Astrocyte (in vitro differentiated cells and primary cell): ENCODE data around the gene ING4. TPM values are rescaled to one million over a fixed set of nuclear protein-coding genes. Genes with fewer than 3 reads are reported as not detected.

Source experiments
- DNase-seq: peaks from one replicate; pipeline ENCODE4 v3.0.0-alpha.2; 2010; ENCODE audit warnings: low read depth
- FAIRE-seq: peaks from 2 replicates; lab custom pipeline; 2011; peaks lifted over from hg19 to GRCh38; lab: Jason Lieb, UNC
- H2AFZ ChIP-seq: 2 replicates; pipeline ENCODE4 v1.6.0; 2012; ENCODE audit warnings: low read depth, low read length, inconsistent platforms
- H3K27ac ChIP-seq: 2 replicates; pipeline ENCODE4 v1.5.1; 2011; ENCODE audit warnings: low read depth, low read length, inconsistent platforms
- H3K27me3 ChIP-seq: 2 replicates; pipeline ENCODE4 v1.6.0; 2011; ENCODE audit warnings: low read length, inconsistent platforms; ENCODE audit not compliant: insufficient read depth
- H3K36me3 ChIP-seq: 2 replicates; pipeline ENCODE4 v1.5.1; 2011; ENCODE audit warnings: low read length, inconsistent platforms; ENCODE audit not compliant: insufficient read depth
- H3K4me1 ChIP-seq: 2 replicates; pipeline ENCODE4 v1.5.1; 2011; ENCODE audit warnings: low read length, inconsistent platforms; ENCODE audit not compliant: insufficient read depth
- H3K4me2 ChIP-seq: 2 replicates; pipeline ENCODE4 v1.6.0; 2012; ENCODE audit warnings: low read length, inconsistent platforms
- H3K4me3 ChIP-seq: 2 replicates; pipeline ENCODE4 v1.5.1; 2011; ENCODE audit warnings: low read depth, mild to moderate bottlenecking, low read length, inconsistent platforms; ENCODE audit not compliant: insufficient read depth
- H3K79me2 ChIP-seq: 2 replicates; pipeline ENCODE4 v1.6.0; 2012; ENCODE audit warnings: mild to moderate bottlenecking, low read length, inconsistent platforms; ENCODE audit not compliant: insufficient read depth
- H3K9ac ChIP-seq: 2 replicates; pipeline ENCODE4 v1.6.0; 2012; ENCODE audit warnings: mild to moderate bottlenecking, low read length, inconsistent platforms
- H3K9me3 ChIP-seq: 2 replicates; pipeline ENCODE4 v1.5.1; 2012; ENCODE audit warnings: low read depth, mild to moderate bottlenecking, low read length, inconsistent platforms; ENCODE audit not compliant: insufficient read depth
- H4K20me1 ChIP-seq: 2 replicates; pipeline ENCODE4 v1.6.0; 2012; ENCODE audit warnings: low read length, inconsistent platforms; ENCODE audit not compliant: insufficient read depth
- H3K27ac Mint-ChIP-seq: one replicate; pipeline ENCODE4 v1.8.0; 2021; ENCODE audit warnings: mild to moderate bottlenecking, mixed read lengths; ENCODE audit not compliant: unreplicated experiment
- H3K27me3 Mint-ChIP-seq: one replicate; pipeline ENCODE4 v1.8.0; 2021; ENCODE audit warnings: low read depth, mixed read lengths; ENCODE audit not compliant: unreplicated experiment
- H3K36me3 Mint-ChIP-seq: one replicate; pipeline ENCODE4 v1.8.0; 2021; ENCODE audit warnings: low read depth, mixed read lengths; ENCODE audit not compliant: unreplicated experiment
- H3K4me1 Mint-ChIP-seq: one replicate; pipeline ENCODE4 v1.8.0; 2021; ENCODE audit warnings: low read depth, mixed read lengths; ENCODE audit not compliant: unreplicated experiment
- H3K4me3 Mint-ChIP-seq: one replicate; pipeline ENCODE4 v1.8.0; 2021; ENCODE audit warnings: mild to moderate bottlenecking, moderate library complexity, mixed read lengths; ENCODE audit not compliant: unreplicated experiment
- H3K9me3 Mint-ChIP-seq: one replicate; pipeline ENCODE4 v1.8.0; 2021; ENCODE audit warnings: mild to moderate bottlenecking, mixed read lengths; ENCODE audit not compliant: unreplicated experiment
- CTCF ChIP-seq: IDR thresholded peaks from 2 replicates; pipeline ENCODE4 v1.5.1; 2011; ENCODE audit warnings: low read depth, mild to moderate bottlenecking, inconsistent platforms, low read length, moderate library complexity; ENCODE audit not compliant: insufficient read depth
- EZH2 ChIP-seq: IDR thresholded peaks from 2 replicates; pipeline ENCODE4 v1.6.1; 2012; ENCODE audit warnings: mild to moderate bottlenecking, low read length, inconsistent platforms; ENCODE audit not compliant: insufficient read depth
- total RNA-seq: library from RNA; stranded (reverse); gene quantifications from 2 replicates; pipeline ENCODE4 v1.2.1, GENCODE V29; 2021

ING4 gene
- total RNA-seq, 1 donor from 2014 or later = 30.9 TPM

GRCh38 chr12:6614513-6615172, 48.3 kb downstream of the ING4 start:
- peak overlapping the region; percentile 55 for H3K27ac ChIP-seq
- H3K4me3 Mint-ChIP-seq = peak overlapping the region; percentile 58

GRCh38 chr12:6613776-6614512, 49.0 kb downstream of the ING4 start:
- Mint-ChIP-seq H3K36me3 (no peaks in the 10 kb centered on the region), H3K4me1 (peaks cover 23% of the 10 kb centered on the region), H3K4me3 (peak overlapping the region; percentile 58), H3K9me3 (no peaks in the 10 kb centered on the region), H3K27ac (peak overlapping the region; percentile 79), H3K27me3 (peaks cover under 1% of the 10 kb centered on the region)
- Histone ChIP-seq H3K79me2 (no peaks in the 10 kb centered on the region), H3K4me1 (peaks cover 21% of the 10 kb centered on the region), H3K4me3 (no peak overlapping the region), H3K9me3 (no peaks in the 10 kb centered on the region), H3K27me3 (no peaks in the 10 kb centered on the region), H3K4me2 (peak overlapping the region; percentile 69), H3K36me3 (no peaks in the 10 kb centered on the region), H3K9ac (peak overlapping the region; percentile 67), H3K27ac (peak overlapping the region; percentile 55), H4K20me1 (no peaks in the 10 kb centered on the region), H2AFZ (peak overlapping the region; percentile 89)
- peak; percentile 94 for DNase-seq
- FAIRE-seq = no peak
- TF ChIP-seq CTCF (no peak), EZH2 (no peak)

More at GRCh38 chr12:6614513-6615172, 48.3 kb downstream of the ING4 start:
- H4K20me1 ChIP-seq = no peaks in the 10 kb centered on the region
- Mint-ChIP-seq H3K36me3 (no peaks in the 10 kb centered on the region), H3K27me3 (peaks cover 7% of the 10 kb centered on the region), H3K9me3 (no peaks in the 10 kb centered on the region), H3K4me1 (peaks cover 23% of the 10 kb centered on the region), H3K27ac (peak overlapping the region; percentile 79)
- H3K4me1 ChIP-seq = peaks cover 21% of the 10 kb centered on the region
- no peaks in the 10 kb centered on the region for H3K79me2 ChIP-seq
- no peak overlapping the region for H3K4me3 ChIP-seq
- H3K27me3 ChIP-seq = no peaks in the 10 kb centered on the region
- DNase-seq = no peak
- H3K9ac ChIP-seq = peak overlapping the region; percentile 67
- H2AFZ ChIP-seq = peak overlapping the region; percentile 89
- TF ChIP-seq CTCF (no peak), EZH2 (no peak)
- H3K4me2 ChIP-seq = peak overlapping the region; percentile 69
- H3K9me3 ChIP-seq = no peaks in the 10 kb centered on the region
- no peaks in the 10 kb centered on the region for H3K36me3 ChIP-seq
- FAIRE-seq = no peak
